HG03103 (cell line): Measurements from ENCODE around the gene ABHD17B.
"Not testable (repeated sequence)": the region's sequence is repeated elsewhere in the genome, so short reads cannot be mapped to it uniquely, and the experiment has no call there.

Experiments used
- ATAC-seq: cut with Tn5 transposase; IDR thresholded peaks from one replicate; pipeline ENCODE4 v1.9.1; 2021; ENCODE audit warnings: low read depth; ENCODE audit not compliant: unreplicated experiment

Gene ABHD17B

GRCh38 chr9:71911061-71911907, at the start of gene ABHD17B, which contains the start of gene C9orf85:
Gene ABHD17B (minus strand): TSS chr9:71911193. CDS start chr9:71875080, 36,113 bp downstream.
Gene C9orf85 (plus strand): TSS chr9:71911639. CDS start chr9:71911735, 96 bp downstream.
- peak; percentile 88 for ATAC-seq

DNA sequence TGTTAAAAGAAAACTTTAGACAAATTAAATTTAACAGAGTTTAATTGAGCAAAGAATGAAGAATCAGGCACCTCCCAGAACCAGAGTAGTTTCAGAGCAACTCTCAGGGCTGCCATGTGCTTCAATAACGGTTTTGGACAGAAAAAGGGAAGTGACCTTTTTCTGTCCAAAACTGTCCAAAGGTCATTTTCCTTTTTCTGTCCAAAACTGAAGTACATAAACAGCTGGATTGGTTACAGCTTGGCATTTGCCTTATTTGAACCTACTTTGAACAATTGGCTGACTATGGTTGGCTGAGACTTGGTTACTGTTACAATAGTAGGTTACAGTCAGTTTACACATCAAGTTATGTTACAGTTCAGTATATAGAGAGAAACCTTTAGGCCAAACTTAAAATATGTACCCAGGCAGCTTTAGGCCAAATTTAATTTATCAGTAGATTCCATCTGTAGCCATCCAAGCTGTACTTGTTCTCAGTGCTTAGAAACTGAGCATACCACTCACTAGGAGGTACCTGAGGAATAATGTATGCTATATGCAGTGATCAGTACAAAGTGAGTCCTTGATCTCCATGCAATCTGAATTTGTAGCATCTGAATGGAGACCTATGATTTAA, 44.4 kb upstream of the ABHD17B start:
- no peak for ATAC-seq

GRCh38 chr9:71954652-71955051, 43.7 kb upstream of the ABHD17B start:
- not testable (repeated sequence) for ATAC-seq

DNA sequence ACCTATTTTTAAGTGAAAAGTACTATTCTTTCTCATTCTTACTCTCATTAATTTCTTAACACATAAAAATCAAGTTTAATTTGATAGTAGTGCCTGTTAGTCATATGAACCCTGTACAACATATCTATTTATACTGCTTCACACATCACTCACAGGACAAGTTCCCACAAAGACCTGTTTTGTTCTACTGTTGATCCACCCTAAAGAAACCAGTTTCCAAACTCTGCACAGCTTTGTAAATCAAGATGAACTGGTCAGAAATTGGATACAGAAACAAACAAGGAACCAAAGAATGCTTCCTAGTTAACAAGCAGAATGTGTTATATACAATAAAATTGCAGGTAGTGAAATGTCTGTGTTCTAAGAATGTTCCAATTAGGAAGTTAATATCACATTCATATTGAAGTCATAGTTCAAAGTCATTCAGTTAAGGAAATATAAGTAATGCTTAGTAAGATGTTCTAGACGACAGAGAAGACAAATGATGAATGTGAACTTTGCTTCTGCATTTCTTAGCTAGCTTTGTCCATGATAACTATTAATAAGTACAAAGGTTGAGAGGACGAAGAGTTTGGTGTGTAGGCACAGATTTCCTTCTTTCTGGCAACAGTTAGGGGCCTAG, 33.9 kb upstream of the ABHD17B start:
- no peak for ATAC-seq

DNA sequence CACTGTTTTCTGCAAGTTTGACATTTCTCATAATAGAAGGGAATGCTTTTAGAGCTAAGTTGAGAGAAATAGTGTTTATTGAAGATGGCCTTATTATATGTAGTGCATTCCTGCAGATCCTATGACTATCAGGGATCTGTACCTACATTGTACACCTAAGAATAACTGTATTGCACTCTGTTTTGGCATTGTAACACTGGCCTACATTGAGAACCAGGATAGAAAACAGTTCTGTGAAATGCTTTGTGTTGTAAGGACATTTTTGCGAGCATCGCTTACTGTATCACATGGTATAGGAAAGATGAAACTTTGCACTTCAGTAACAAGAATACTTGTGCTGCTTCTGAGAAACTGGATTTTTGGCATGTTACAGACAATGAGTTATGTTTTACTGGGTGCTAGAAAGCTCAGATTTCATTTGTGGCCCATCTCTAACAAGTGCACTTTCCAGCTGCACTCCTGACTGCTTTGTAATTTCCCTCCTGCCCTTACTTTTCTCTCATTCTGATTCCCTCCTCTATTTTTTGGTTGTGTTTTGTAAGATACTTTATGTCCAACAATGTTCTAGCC, 31.1 kb upstream of the ABHD17B start:
- no peak for ATAC-seq

- no peak for ATAC-seq
Observed at GRCh38 chr9:71941060-71941568, 30.1 kb upstream of the ABHD17B start.

DNA sequence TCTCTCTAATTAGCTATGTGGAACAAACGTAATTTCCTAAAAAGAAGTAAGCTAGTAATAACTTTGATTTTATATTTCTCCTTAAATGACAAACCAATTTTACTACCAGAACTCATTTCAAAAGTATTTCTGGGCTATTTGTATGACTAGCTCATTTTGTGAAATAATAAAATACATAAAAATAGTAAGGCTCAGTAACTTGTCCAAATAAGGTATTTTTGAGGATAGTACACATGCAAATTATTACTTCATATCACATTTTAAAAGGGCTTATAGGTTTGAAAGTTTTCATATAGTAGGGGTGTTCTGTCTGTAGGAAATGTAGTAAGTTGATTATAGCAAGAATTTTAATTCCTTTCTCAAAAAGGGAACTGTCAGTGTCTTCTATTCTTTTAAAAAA, 26.9 kb upstream of the ABHD17B start:
- ATAC-seq: no peak

DNA sequence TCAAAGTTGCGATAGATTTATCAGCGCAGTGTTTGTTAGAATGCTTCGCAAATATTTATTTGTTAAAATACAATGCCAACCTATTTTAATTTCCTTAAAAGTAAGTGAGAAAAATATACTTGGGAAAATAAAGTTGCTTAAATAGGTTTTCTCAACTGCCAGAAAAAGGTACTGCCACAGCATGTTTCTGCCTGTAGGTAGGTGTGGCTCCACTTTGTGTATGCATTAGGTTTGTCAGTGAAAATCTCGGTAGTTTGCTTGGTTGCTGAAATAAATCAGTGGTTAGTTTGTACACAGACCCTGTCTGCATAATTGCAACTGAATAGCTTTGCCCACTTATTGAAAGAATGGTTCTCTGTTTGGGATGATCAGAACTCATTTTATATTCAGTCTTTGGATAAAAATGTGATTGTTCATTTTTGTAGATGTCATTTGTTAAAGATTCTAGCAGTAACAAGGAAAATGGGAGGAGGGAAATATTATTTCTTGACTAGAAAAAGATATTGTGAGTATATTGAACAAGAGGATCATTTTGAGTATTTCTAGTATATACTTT, 26.2 kb upstream of the ABHD17B start:
- ATAC-seq: no peak

DNA sequence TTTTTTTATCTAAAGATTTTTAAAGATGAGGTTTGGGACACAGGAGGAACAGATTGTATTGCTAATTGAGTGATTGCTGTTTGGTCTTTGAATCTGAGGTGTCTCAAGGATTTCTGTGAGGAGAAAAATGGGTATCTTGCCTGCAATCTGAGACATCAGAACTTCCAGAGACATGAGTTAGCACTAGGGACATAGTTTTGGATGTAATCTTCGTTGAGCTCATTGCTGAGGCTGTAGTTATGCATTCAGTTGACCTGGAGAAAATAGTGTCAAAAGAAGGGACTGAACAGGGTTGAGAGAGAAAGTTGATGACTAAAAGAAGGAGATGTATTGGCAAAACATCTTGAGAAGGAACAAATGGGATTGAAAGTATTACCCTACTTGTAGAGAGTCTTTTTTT, 25.1 kb upstream of the ABHD17B start:
- ATAC-seq: no peak

GRCh38 chr9:71931166-71931565, 20.2 kb upstream of the ABHD17B start:
- ATAC-seq: no peak

DNA sequence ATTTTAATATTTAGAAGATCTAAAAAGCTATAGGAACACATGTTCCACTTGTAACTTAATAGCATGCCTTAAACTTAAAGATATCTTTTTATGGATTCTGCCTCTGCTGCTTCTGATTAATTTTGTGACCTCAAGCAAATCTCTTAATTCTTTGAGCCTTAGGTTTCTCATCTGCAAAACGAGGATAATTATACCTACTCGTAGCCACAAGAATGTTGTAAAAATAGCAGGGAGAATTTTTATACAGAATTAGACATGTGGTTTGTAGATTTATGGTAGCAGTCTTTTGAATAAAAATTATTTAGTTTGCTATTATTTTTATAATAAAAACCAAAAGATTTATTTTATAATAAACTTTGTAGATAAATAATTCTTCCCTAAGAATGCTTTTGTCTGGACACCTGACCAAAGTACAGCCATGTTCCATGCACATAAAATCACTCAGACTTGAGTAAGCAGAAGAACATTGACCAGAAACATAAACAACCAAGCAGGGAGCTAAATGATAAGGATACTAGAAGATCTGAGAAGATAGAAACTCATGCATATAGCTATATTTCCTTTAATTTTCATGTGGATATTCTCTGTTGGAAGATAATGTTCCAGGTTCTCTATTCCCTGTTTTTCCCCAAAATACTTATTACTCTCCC, 18.9 kb upstream of the ABHD17B start:
- no peak for ATAC-seq

DNA sequence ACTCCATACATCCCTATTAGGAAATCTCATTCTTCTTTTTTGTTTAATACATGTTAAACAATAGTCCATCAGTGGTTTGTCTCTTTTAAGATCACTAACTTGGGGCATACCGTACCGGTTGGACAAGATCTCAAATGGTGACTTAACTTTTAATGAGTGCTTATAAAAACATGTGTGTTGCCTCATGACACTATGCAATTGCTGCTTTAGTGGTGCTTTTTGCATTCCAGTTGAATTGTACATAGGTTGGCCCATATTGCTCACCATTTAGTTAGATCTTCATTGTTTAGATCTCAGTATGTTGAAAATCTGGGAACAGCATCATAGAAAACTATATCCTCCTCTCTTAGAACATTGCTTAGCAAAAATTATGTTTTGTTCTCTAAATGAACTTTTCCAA, 18.2 kb upstream of the ABHD17B start:
- ATAC-seq: no peak

DNA sequence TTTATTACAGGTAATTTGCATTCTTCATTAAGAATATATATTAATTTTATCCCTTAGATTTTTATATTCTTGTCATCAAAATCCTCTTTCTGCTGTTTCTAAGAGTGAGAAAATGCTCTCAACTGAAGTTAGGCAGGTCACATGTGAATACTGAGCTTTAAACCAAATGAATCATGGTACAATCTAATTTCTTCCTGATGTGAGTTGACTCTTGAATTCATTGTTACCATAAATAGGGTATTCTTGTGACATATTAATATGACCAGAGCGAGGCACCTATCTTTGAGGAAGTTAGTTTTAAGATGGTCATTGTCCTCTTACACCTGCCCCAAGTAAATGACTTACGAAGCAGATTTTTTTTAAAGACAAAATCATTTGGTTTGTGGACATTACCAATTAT, 17.8 kb upstream of the ABHD17B start:
- no peak for ATAC-seq

- ATAC-seq: no peak
Observed at GRCh38 chr9:71928376-71928775, 17.4 kb upstream of the ABHD17B start.

GRCh38 chr9:71925834-71926233, 14.8 kb upstream of the ABHD17B start:
- no peak for ATAC-seq

- no peak for ATAC-seq
Observed at GRCh38 chr9:71924576-71924975, 13.6 kb upstream of the ABHD17B start.

- no peak for ATAC-seq
Observed at GRCh38 chr9:71921190-71921814, 10.3 kb upstream of the ABHD17B start.

GRCh38 chr9:71920456-71921189, 9.6 kb upstream of the ABHD17B start:
- ATAC-seq: no peak

GRCh38 chr9:71918419-71918818, 7.4 kb upstream of the ABHD17B start:
- ATAC-seq: no peak
